GM12878 (cell line): ENCODE results near the gene TBP. TPM values are rescaled to one million over a fixed set of nuclear protein-coding genes. Genes with fewer than 3 reads are reported as not detected.

Source experiments
- ATAC-seq: fragments of 200-7000 bp; cut with Tn5 transposase; 3 replicates; pipeline ENCODE4 v1.9.1; 2020; ENCODE audit warnings: mild to moderate bottlenecking, moderate library complexity
- BruUV-seq: library from RNA; stranded (reverse); fragments of 400-500 nt; replicated peaks from 2 replicates; lab custom pipeline; 2021; lab: Mats Ljungman, UMichigan
- CTCF ChIA-PET: fragments of 300-600 bp; sonication (Branson Sonifier 250); formaldehyde crosslinking; extraction: SDS; loops from one replicate; lab custom pipeline; 2021; ENCODE audit warnings: inconsistent platforms; lab: Yijun Ruan, JAX
- POLR2A ChIA-PET: fragments of 350-600 bp; formaldehyde crosslinking; extraction: SDS; loops from one replicate; lab custom pipeline; 2021; ENCODE audit warnings: inconsistent platforms; lab: Charles Lee
- RAD21 ChIA-PET: fragments of 300-600 bp; sonication (Branson Sonifier 250); formaldehyde crosslinking; loops from one replicate; lab custom pipeline; 2023; ENCODE audit warnings: antibody characterized with exemption; ENCODE audit not compliant: unreplicated experiment; lab: Charles Lee
- SMC1A ChIA-PET: fragments of 300-600 bp; sonication (Branson Sonifier 250); formaldehyde crosslinking; loops from one replicate; lab custom pipeline; 2023; ENCODE audit not compliant: unreplicated experiment, uncharacterized antibody; lab: Charles Lee
- DNase-seq: peaks from one replicate; pipeline ENCODE4 v3.0.0-alpha.2; 2011; ENCODE audit warnings: low read depth, low spot score
- FAIRE-seq: peaks from 3 replicates; lab custom pipeline; 2011; peaks lifted over from hg19 to GRCh38; lab: Jason Lieb, UNC
- H2AFZ ChIP-seq: 2 replicates; pipeline ENCODE4 v1.6.0; 2011; ENCODE audit warnings: low read depth, low read length, control low read depth; ENCODE audit not compliant: control insufficient read depth
- H3K27ac ChIP-seq: 2 replicates; pipeline ENCODE4 v1.5.1; 2011; ENCODE audit warnings: control low read depth; ENCODE audit not compliant: control insufficient read depth, insufficient read depth
- H3K27me3 ChIP-seq, 2 experiments: replicated peaks in 1 of 2; 2 replicates each; pipeline versions ENCODE4 v1.6.0 to v1.6.1; 2011; ENCODE audit warnings: low read length in 1 of 2; ENCODE audit not compliant: control insufficient read depth in 2 of 2, insufficient read depth in 2 of 2
- H3K36me3 ChIP-seq, 2 experiments: 2 replicates each; pipeline ENCODE4 v1.5.1; 2011; ENCODE audit warnings: low read length in 1 of 2; ENCODE audit not compliant: control insufficient read depth in 2 of 2, insufficient read depth in 2 of 2
- H3K4me1 ChIP-seq: 2 replicates; pipeline ENCODE4 v1.6.1; 2011; ENCODE audit warnings: mild to moderate bottlenecking, low read length, moderate library complexity, mixed read lengths; ENCODE audit not compliant: control insufficient read depth, insufficient read depth
- H3K4me2 ChIP-seq: 2 replicates; pipeline ENCODE4 v1.6.0; 2011; ENCODE audit warnings: control low read depth; ENCODE audit not compliant: control insufficient read depth, insufficient read depth
- H3K4me3 ChIP-seq: fragments of 200-600 bp; sonication (generic); 2 replicates; pipeline ENCODE4 v1.5.1; 2016
- H3K79me2 ChIP-seq: 2 replicates; pipeline ENCODE4 v1.6.0; 2011; ENCODE audit warnings: low read length; ENCODE audit not compliant: control insufficient read depth, insufficient read depth
- H3K9ac ChIP-seq: 2 replicates; pipeline ENCODE4 v1.8.0; 2011; ENCODE audit warnings: low read length, control low read depth, mixed read lengths; ENCODE audit not compliant: control insufficient read depth, insufficient read depth
- H3K9me3 ChIP-seq: replicated peaks from 3 replicates; pipeline ENCODE4 v1.5.1; 2011; ENCODE audit warnings: mild to moderate bottlenecking, low read length; ENCODE audit not compliant: control insufficient read depth, insufficient read depth
- H4K20me1 ChIP-seq: 2 replicates; pipeline ENCODE4 v1.6.0; 2011; ENCODE audit not compliant: control insufficient read depth, insufficient read depth
- CEBPZ ChIP-seq: fragments of 150-350 bp; IDR thresholded peaks from 2 replicates; pipeline ENCODE4 v1.6.1; 2016; ENCODE audit warnings: low read depth, low read length
- CTCF ChIP-seq, 3 experiments: IDR thresholded peaks in 2 of 3; conservative IDR thresholded peaks in 1 of 3; 2 replicates each; pipeline ENCODE4 v1.5.1; 2011; ENCODE audit warnings: low read depth in 3 of 3, low read length in 3 of 3, mild to moderate bottlenecking in 3 of 3, control low read depth in 2 of 3, moderate library complexity in 2 of 3, inconsistent platforms in 1 of 3, mixed read lengths in 1 of 3; ENCODE audit not compliant: control insufficient read depth in 2 of 3, insufficient read depth in 1 of 3; ENCODE audit errors: extremely low read depth in 1 of 3
- RAD21 ChIP-seq: IDR thresholded peaks from 2 replicates; pipeline ENCODE4 v1.6.1; 2011; ENCODE audit warnings: mild to moderate bottlenecking, low read depth, low read length, moderate library complexity; ENCODE audit not compliant: insufficient read depth
- SRF ChIP-seq, 2 experiments: IDR thresholded peaks; 2 replicates each; pipeline ENCODE4 v1.6.1; 2011; ENCODE audit warnings: low read depth in 2 of 2, low read length in 2 of 2, mild to moderate bottlenecking in 1 of 2, moderate library complexity in 1 of 2
- TCF12 ChIP-seq: IDR thresholded peaks from 2 replicates; pipeline ENCODE4 v1.6.1; 2011; ENCODE audit warnings: low read depth, mild to moderate bottlenecking, low read length
- WGBS: methylation state at CpG from one replicate; pipeline ENCODE4 v1.1.6; 2016; ENCODE audit warnings: low lambda C conversion rate; ENCODE audit not compliant: insufficient replicate concordance, insufficient coverage; ENCODE audit errors: missing lambda C conversion rate; 5-methylcytosine and 5-hydroxymethylcytosine counted together
- in situ Hi-C: fragments of 300-500 bp; cut with MboI; formaldehyde crosslinking; loops from 9 replicates; pipeline ENCODE4 v1.14.3; 2018; ENCODE audit warnings: mixed read lengths
- intact Hi-C: fragments of 100-400 bp; cut with micrococcal nuclease; formaldehyde crosslinking; loops from one replicate; pipeline ENCODE4 v1.14.2; 2022; ENCODE audit not compliant: unreplicated experiment
- polyA plus RNA-seq, 11 experiments: library from polyadenylated mRNA; depleted of rRNA in 4 of 11; unstranded in 6 of 11; stranded (reverse) in 5 of 11; fragments of >200 nt; fragmentation: Nextera tagmentation in 4 of 11; fragmentation: Illumina TruSeq in 1 of 11; extraction: Ambion mirVana in 4 of 11; extraction: Trizol in 1 of 11; gene quantifications; 1 replicate in 1 of 11; 2 replicates in 10 of 11; pipeline versions ENCODE4 v1.2.1 to v1.2.3, GENCODE V29; 2011 to 2016; ENCODE audit warnings: inconsistent platforms in 2 of 11, missing spikeins in 2 of 11, low read depth in 1 of 11
- total RNA-seq, 4 experiments: library from RNA; depleted of rRNA in 3 of 4; stranded (reverse); fragments of >200 nt in 3 of 4; fragmentation: Illumina TruSeq in 1 of 4; extraction: Trizol in 1 of 4; gene quantifications; 2 replicates each; pipeline versions ENCODE4 v1.2.1 to v1.2.3, GENCODE V29; 2013 to 2021

TBP gene
- total and polyA plus RNA-seq, 10 of the 15 experiments (the other 5 are each of a cell fraction or from before 2014, with no cell fraction given): 13.6 to 39.5 (median 26.5) TPM

GRCh38 chr6:170522565-170523183, 31.5 kb upstream of the TBP start:
- ChIA-PET RAD21 (interaction anchor here (1.0 kb wide), 1 partner anchor 732 kb away, joined by 5 read pairs; no protein-coding TSS in a partner anchor), SMC1A (interaction anchor here (1.0 kb wide), 1 partner anchor 11 kb away, joined by 4 read pairs; no protein-coding TSS in a partner anchor), POLR2A (interaction anchor here (0.6 kb wide), 1 partner anchor 46 kb away, joined by 7 read pairs; no protein-coding TSS in a partner anchor), CTCF (interaction anchor here (1.0 to 3.3 kb wide), 4 partner anchors 11 to 733 kb away, joined by 3 to 12 read pairs (median 4); no protein-coding TSS in a partner anchor)
- Histone ChIP-seq H3K4me1 (no peaks in the 10 kb centered on the region), H3K4me3 (no peak overlapping the region), H3K9ac (no peak overlapping the region), H4K20me1 (no peaks in the 10 kb centered on the region), H3K9me3 (no peaks in the 10 kb centered on the region), H3K36me3 (no peaks in the 10 kb centered on the region), H2AFZ (no peak overlapping the region), H3K79me2 (no peaks in the 10 kb centered on the region), H3K27ac (no peak overlapping the region), H3K4me2 (no peak overlapping the region), H3K27me3 (no peaks in the 10 kb centered on the region)
- 54% methylated on average over 10 of the region's 10 CpGs for WGBS
- ATAC-seq (peak; percentile 79), DNase-seq (no peak), FAIRE-seq (no peak)
- TF ChIP-seq CTCF (IDR thresholded peaks at IDR 0.05 in 2 of 3, conservative IDR thresholded peaks at IDR 0.05 in 1 of 3; ENCODE audit: control insufficient read depth in 2 of 3, extremely low read depth in 1 of 3, insufficient read depth in 1 of 3, low read depth in 3 of 3, low read length in 3 of 3) (peak; percentile 43 to 52 (median 45); a peak in 5 of 6 replicates), SRF (IDR thresholded peaks at IDR 0.05; ENCODE audit: low read depth in 2 of 2, low read length in 2 of 2) (no peak), RAD21 (peak; percentile 49), TCF12 (no peak), CEBPZ (no peak)
- in situ Hi-C loops (no loop called here), intact Hi-C loops (no loop called here)
- BruUV-seq: no TSS peak
